GM18520 (cell line): ENCODE results near the gene SEMA3A.
"Not testable (repeated sequence)": the region's sequence is repeated elsewhere in the genome, so short reads cannot be mapped to it uniquely, and the experiment has no call there.

ENCODE experiments used
- ATAC-seq: cut with Tn5 transposase; IDR thresholded peaks from one replicate; pipeline ENCODE4 v1.9.1; 2021; ENCODE audit not compliant: unreplicated experiment

Gene SEMA3A

DNA sequence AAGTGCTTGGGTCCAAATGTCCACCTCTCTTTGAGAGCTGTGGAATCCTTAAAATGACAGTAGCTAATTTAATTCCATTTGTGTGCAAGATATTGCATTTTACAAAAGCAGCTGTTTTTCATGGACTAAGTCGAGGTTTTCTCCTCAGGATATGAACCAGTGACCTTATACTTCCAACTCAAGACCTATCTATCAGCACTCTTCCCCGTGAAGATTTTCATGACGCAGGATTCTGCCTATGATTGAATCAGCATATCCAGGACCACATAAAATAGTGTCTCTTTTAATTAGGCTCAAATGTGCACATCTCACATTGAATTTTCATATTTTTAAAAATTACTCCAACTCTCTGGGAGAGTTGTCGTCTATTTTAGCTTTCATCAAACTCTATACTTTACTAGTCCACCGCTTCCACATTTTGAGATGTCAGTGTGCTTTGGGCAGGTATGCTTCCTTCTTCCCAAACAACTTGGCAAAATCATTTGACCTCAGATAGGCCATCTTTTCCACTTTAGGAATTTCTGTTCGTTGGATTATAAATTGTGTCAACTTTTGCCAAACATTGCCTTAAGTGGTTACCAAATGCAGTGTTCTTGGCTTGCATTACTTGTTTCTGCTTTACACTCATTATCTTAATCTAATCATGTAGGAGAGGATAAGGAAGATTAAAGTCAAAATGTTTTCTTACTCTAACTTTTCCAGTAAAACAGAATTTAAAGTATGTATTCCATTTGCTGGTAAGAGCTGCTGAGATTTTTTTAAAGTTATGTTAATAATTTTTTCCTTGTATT lies 39.4 kb downstream of the SEMA3A start:
- no peak for ATAC-seq

GRCh38 chr7:84152995-84153394 lies 41.6 kb downstream of the SEMA3A start:
- no peak for ATAC-seq

GRCh38 chr7:84150370-84150769 lies 44.2 kb downstream of the SEMA3A start:
- ATAC-seq = not testable (repeated sequence)

DNA sequence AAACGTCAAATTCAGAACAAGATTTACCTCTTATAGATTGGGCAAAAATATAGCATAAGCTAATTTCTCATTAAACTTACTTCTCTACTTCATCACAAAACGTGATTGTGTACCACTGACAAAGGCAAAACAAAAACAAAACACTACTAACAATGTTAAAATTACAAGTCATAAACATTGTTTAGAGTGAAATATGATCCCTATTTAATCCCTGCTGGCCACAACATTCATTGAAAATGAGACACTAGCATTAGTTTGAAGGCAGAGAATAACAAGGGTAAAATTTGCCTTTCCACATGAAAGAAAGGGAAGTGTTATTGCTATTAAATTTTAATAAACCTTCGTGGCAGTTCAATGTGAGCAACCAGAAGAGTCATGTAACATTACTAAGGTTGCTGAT lies 45.0 kb downstream of the SEMA3A start:
- ATAC-seq = no peak

DNA sequence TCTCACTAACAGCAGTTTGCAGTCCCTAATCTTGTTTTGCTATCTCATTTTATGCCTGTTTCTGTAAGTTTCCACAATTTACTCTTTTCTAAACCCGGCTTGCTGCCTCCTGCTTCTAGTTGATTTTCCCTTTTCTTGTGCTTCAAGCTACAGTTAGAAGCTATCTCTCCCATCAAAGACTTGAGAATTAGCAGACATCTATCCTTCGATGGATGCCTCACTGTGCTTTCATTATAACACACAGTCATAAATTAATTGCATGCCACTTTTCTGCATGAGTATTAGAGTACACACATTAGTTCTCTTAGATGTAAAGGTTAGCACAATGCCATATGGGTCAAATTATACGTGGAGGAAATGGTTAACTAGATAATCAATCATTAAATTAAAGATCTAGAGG lies 48.7 kb downstream of the SEMA3A start:
- no peak for ATAC-seq

DNA sequence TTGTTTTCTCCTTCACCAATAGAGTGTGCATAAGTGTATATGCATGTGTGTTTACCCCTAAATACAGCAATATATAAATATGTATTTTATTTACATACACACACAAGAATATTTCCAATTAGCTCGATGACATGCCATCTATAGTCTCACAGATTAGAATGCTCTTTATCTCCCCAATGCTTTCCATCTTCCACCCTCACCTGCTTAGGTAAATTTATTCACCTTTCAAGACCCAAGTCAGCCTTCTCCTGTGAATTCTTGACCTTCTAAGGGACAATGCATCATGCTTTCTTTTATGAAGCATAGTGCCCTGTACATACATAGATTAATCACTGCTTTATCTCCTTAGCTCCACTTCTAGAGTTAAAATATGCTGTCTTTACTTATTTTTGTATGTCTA lies 49.7 kb downstream of the SEMA3A start:
- no peak for ATAC-seq

- ATAC-seq = no peak
Observed at GRCh38 chr7:84144480-84144879, 50.1 kb downstream of the SEMA3A start.

DNA sequence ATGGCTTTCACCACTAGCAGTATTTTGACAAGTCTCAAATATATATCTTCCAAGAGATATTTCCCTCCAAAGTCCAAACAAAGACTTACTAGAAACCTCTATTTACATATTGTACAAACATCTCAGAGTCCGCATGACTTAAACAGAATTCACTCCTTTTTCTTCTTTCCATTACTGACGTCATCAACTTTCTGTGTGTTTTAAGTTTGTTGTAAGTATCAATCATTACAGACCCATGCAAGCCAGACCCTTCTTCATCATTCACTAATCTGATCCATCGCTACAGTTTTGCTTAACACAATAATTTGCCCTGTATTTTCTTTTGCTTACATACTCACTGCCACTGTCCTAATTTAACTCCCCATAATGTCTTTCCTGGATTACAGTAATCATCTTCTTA lies 51.9 kb downstream of the SEMA3A start:
- no peak for ATAC-seq

DNA sequence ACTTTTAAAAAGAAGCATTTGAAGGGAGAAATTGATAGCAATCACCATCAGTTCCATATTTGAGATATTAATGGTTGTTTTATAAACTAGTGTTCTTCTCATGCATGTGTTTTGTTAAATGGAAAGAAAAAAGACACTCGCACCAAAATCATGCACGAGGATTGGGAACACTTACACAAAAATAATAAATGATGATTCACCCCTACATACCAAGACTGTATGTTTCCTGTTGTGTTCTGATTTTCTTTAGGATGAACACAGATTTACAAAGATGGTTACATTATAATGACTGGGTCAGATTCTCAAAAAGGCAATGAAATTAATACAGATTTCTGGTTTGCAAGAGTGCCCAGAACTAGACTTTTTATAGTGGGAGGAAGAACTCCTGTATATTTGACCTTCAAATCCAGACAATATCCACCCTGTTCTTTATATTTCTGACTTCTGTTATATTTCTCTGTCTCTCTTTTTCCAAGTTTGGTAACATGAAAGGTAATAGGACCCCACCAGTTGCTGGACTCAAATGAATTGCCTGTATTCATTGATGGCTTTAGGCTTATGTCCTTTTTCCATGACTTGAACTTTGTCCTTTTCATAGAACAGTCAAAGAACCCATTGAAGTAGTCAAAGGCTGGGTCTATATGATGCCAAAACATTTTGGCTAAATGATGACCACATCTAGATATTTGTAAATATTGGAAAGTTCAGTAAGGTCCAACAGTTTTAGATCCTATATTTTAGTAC lies 54.4 kb downstream of the SEMA3A start:
- no peak for ATAC-seq

GRCh38 chr7:84138411-84138810 lies 56.2 kb downstream of the SEMA3A start:
- ATAC-seq = no peak

DNA sequence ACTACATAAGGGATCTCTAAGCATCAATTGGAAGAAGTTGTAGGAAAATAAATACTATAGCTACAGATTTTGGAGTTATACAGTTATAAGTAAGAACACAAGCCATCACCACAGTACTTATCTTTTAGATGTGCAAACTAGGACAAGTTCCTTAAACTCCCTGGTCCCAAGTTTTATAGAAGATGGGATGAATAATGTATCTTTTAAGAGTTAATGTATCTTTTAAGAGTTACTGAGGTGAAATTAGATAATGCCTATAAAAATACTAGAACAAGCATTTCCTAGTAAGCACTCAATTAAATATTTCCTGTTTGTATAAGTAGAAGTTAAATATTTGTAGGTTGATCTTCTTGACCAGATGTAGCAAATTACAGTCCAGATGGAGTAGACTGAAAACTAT lies 56.8 kb downstream of the SEMA3A start:
- no peak for ATAC-seq

DNA sequence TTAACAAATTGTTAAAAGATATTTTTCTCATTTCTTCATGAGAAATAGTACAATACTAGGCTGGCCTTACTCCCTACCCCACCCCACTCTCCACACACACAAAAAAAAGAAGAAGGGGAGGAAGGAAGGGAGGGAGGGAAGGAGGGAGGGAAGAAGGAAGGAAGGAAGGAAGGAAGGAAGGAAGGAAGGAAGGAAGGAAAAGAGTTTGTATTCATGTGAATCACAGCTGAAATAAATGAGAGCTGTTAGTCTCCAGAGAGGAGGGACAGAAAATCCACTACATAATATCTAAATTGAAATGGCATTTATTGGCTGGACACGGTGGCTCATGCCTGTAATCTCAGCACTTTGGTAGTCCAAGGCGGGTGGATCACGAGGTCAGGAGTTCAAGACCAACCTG lies 57.8 kb downstream of the SEMA3A start:
- no peak for ATAC-seq

GRCh38 chr7:84136336-84136735 lies 58.3 kb downstream of the SEMA3A start:
- no peak for ATAC-seq

- ATAC-seq = no peak
Observed at GRCh38 chr7:84134169-84134568, 60.4 kb downstream of the SEMA3A start.

GRCh38 chr7:84125654-84126053 lies 68.9 kb downstream of the SEMA3A start:
- no peak for ATAC-seq

GRCh38 chr7:84123965-84124547 lies 70.5 kb downstream of the SEMA3A start:
- ATAC-seq = no peak

DNA sequence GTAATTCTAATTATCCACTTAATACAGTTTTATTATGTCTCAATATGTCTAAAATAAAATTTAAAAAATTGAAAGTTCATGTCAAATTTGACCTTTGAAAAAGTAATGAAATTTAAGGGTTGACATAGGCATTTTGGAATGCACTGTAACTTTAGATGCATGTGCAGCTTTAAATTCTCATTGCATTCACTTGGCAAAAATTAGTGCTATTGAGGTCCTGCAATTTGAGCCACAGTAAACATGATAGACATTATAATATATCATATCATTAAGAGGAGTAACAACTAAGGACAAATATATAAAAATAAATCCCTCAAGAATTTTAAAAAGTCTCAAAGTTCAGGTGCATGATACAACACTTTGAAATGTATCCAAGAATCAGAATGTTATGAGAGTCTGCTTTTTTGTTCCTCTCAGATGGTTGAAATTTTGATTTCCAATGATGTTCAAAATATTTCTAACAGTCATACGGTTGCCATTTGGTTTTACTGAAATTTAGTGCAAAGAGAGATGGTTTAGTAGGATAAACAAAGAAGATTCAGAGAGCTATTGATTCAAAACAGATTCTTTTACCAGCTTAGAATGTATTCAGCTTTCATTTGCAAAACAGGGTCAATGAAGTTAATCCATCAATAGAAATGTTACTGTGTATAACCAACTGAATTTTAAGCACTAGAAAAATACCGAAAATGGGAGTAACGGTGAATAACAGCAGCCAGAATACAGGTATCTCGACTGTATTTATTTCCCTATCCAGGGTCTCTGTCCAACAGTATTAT lies 71.8 kb downstream of the SEMA3A start:
- ATAC-seq = no peak

GRCh38 chr7:84117304-84117703 lies 77.3 kb downstream of the SEMA3A start:
- ATAC-seq = no peak

DNA sequence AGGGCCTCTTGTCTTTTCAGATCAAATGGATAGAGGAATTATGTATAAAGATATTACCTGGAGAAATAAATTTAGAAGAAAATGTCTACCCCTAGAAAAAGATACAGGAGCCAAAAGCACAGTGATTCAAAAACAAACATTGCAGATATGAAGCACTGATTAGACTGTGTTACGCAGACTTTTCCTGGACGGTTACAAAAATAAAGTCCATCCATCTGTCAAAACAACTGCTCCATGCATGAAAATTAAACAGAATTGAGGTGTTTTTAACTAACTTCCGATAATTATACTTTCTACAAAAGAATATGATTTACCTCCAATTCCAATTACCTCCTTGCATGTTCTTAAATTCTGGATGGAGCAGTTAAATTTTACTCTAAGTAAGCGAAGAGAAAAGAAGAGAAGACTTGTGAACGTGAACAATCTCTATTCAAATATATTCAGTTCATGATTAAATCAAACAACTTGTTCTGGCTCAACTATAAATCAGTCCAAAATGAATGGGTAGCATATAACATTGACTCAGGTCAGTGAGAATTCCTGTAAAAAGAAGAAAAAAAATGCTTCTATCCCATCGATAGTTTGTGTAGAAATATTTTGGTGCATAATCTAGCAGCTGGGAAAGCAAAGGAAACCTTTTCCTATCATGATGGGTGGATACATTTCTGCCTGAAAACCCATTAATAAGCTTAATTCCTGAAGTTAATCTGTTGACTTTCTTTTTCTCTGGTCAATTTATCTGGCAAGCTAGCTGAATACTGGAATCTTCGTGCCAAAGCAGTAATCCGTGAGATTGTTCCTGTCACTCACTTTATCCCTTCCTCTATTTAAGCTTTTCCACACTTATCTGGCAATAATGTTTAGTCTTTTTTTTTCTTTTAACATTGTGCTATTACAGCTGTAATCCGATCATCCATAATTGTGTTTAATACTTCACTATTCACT lies 80.4 kb downstream of the SEMA3A start:
- no peak for ATAC-seq

DNA sequence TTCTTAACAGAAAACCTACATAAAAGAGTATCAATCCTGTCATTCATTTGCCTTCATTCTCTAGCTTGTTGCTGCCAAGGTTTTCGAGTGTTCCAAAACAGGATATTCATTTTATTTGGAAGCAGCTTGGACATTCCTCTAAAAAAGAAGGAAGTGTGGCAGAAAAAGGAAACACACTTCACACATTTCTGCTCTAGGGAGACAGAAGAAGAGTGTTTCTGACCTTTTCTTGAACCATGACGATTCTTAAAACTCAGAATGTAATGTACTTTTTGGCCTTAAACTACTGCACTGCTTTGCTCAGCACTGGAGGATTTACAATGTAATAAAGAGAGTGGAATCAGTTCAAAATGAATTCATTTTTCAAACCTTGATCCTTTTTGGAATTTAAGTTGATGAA lies 81.3 kb downstream of the SEMA3A start:
- ATAC-seq = no peak
